ENCODE measurements around the gene DEGS1. TPM values are rescaled to one million over a fixed set of nuclear protein-coding genes. Genes with fewer than 3 reads are reported as not detected.

The DEGS1 gene
- total RNA-seq = 10 to 100 TPM; 32.3 to 33.8 TPM

DNA sequence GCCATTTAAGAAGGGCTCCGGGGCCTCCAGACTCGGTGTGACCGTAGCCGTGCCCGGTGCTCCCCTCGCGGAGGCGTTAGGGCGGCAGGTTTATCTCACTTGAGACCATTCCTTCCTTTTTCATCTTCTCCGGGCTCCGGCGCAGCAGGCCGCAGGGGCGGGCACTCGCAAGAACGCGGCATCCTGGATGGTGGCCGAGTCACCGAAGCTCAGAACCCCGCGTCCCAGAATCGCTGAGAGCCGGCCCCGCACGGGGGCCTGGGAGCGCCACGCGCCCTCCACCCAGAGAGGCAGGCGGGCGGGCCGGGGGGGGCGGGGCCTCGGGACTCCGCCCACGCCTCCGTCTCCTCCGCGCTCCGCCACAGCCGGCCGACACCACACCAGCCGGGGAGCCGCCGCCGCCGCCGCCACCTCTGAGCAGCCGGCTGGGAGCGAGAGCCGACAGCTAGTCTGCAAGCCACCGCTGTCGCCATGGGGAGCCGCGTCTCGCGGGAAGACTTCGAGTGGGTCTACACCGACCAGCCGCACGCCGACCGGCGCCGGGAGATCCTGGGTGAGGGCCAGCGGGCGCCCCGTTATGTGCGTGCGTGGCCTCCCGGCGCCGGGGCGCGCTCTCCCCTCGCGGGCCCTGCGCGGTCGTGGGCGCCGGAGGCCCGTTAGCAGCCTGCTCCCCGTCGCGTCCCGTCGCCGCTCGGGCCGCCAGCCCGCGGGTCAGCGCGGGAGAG is at the start of gene DEGS1:
Gene DEGS1 (plus strand): TSS at position 375 of the 725 bp plus-strand sequence. CDS start 97 bp downstream, at position 472.
- H3K4me1 Mint-ChIP-seq (ENCODE audit: low read depth) = peaks cover 41% of the 10 kb centered on the region
- peak within 1 kb of the TSS; percentile 94 for H3K4me3 Mint-ChIP-seq
- H3K9me3 Mint-ChIP-seq = no peaks in the 10 kb centered on the region
- peak within 1 kb of the TSS; percentile 89 for H3K27ac Mint-ChIP-seq
- ChIA-PET POLR2A (interaction anchor here (0.6 to 5.8 kb wide), 9 partner anchors 10 to 196 kb away, joined by 3 to 39 read pairs (median 3); partner anchors contain the start of gene FBXO28), CTCF (interaction anchor here (0.8 to 3.1 kb wide), 6 partner anchors 10 to 273 kb away, joined by 3 to 12 read pairs (median 4); no protein-coding TSS in a partner anchor)
- peaks cover 28% of the 10 kb centered on the region for H3K36me3 Mint-ChIP-seq (ENCODE audit: low read depth)
- H3K27me3 Mint-ChIP-seq = no peaks in the 10 kb centered on the region
- peak; percentile 85 for DNase-seq
- intact Hi-C loops (cut with micrococcal nuclease) = loop anchor here (10.0 kb wide), 1 partner anchor 68 kb away; the partner anchor contains the start of gene FBXO28
- no peak for TF ChIP-seq CTCF (IDR thresholded peaks at IDR 0.05)
- ATAC-seq = peak; percentile 73

DNA sequence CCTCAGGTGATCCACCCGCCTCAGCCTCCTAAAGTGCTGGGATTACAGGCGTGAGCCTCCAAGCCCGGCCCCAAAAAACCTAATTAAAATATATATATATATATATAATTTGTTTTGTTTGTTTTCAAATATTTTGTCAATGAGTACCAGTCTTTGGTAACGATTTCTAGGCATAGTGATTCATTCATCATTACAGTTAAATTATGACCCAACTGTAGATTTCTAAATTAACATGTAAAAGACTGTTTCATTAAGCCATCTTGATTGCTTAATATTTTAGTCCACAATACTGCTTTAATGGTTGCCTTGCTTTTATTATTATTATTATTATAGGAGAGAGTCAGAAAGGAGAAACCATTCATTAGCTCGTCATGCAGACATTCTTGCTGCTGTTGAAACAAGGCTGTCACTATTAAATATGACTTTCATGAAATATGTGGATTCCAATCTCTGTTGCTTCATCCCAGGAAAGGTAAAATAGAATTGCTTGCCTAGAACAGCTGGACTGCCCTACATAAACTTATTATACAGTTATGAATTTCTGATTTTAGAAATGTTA is 49.2 kb upstream of the DEGS1 start:
- ChIA-PET POLR2A (no interaction called here), CTCF (interaction anchor here (1.1 kb wide), 1 partner anchor 9 kb away, joined by 3 read pairs; no protein-coding TSS in a partner anchor)
- Mint-ChIP-seq H3K27ac (no peak overlapping the region), H3K36me3 (ENCODE audit: low read depth) (peaks cover 36% of the 10 kb centered on the region), H3K4me3 (no peak overlapping the region), H3K27me3 (no peaks in the 10 kb centered on the region), H3K4me1 (ENCODE audit: low read depth) (no peaks in the 10 kb centered on the region), H3K9me3 (no peaks in the 10 kb centered on the region)
- TF ChIP-seq CTCF (IDR thresholded peaks at IDR 0.05) = no peak
- intact Hi-C loops (cut with micrococcal nuclease) = no loop called here
- ATAC-seq = no peak
- no peak for DNase-seq

GRCh38 chr1:224137518-224137917 is 45.5 kb upstream of the DEGS1 start:
- POLR2A ChIA-PET = interaction anchor here (1.2 to 1.4 kb wide), 2 partner anchors 21 to 55 kb away, joined by 3 to 5 read pairs; no protein-coding TSS in a partner anchor
- Mint-ChIP-seq H3K4me1 (ENCODE audit: low read depth) (no peaks in the 10 kb centered on the region), H3K27me3 (no peaks in the 10 kb centered on the region), H3K27ac (no peak overlapping the region), H3K4me3 (no peak overlapping the region), H3K36me3 (ENCODE audit: low read depth) (peaks cover 15% of the 10 kb centered on the region), H3K9me3 (no peaks in the 10 kb centered on the region)
- intact Hi-C loops (cut with micrococcal nuclease) = no loop called here
- CTCF ChIA-PET = interaction anchor here (0.9 to 1.1 kb wide), 2 partner anchors 14 to 15 kb away, joined by 3 to 6 read pairs; no protein-coding TSS in a partner anchor
- no peak for DNase-seq
- no peak for ATAC-seq
- no peak for TF ChIP-seq CTCF (IDR thresholded peaks at IDR 0.05)

DNA sequence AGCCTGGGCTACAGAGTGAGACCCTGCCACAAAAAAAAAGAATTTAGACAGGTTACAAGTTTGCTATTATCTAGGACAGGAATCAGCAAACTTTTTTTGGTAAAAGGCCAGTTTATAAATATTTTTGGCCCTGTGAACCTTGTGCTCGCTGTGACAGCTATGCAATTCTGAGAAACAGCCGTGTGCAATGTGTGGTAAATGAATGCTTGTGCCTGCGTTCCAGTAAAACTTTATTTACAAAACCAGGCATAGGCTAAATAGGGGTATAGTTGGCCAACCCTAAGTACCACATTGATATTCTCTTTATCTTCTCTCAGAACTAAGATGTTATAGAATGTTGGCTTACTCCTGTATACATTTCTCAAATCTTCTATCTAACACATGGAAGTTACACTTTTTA is 44.8 kb upstream of the DEGS1 start:
- no peak overlapping the region for H3K27ac Mint-ChIP-seq
- POLR2A ChIA-PET = interaction anchor here (1.2 to 1.4 kb wide), 2 partner anchors 21 to 55 kb away, joined by 3 to 5 read pairs; no protein-coding TSS in a partner anchor
- DNase-seq = no peak

More for the DNA sequence above, 44.8 kb upstream of the DEGS1 start:
- no peaks in the 10 kb centered on the region for H3K27me3 Mint-ChIP-seq
- TF ChIP-seq CTCF (IDR thresholded peaks at IDR 0.05) = no peak
- no peak for ATAC-seq
- H3K4me3 Mint-ChIP-seq = no peak overlapping the region
- intact Hi-C loops (cut with micrococcal nuclease) = no loop called here
- CTCF ChIA-PET = interaction anchor here (0.9 to 1.1 kb wide), 2 partner anchors 13 to 15 kb away, joined by 3 to 6 read pairs; no protein-coding TSS in a partner anchor
- H3K36me3 Mint-ChIP-seq (ENCODE audit: low read depth) = peaks cover 13% of the 10 kb centered on the region
- H3K4me1 Mint-ChIP-seq (ENCODE audit: low read depth) = no peaks in the 10 kb centered on the region
- H3K9me3 Mint-ChIP-seq = no peaks in the 10 kb centered on the region

Data from activated CD8-positive, alpha-beta T cell treated with anti-CD3 and anti-CD28 coated beads for 36 hours (primary cell).